Cardiac fibroblast (primary cell): ENCODE data around the gene TTL.
"Not testable (repeated sequence)": the region's sequence is repeated elsewhere in the genome, so short reads cannot be mapped to it uniquely, and the experiment has no call there.

ENCODE experiments used
- DNase-seq, 2 donors: peaks; one replicate each; pipeline versions ENCODE4 v3.0.0 to v3.0.0-alpha.2; 2010; ENCODE audit warnings: low read depth in 2 of 2
- H3K4me3 ChIP-seq, 2 donors: replicated peaks in 1 of 2; 1 replicate in 1 of 2; 2 replicates in 1 of 2; pipeline ENCODE4 v1.5.1; 2011; ENCODE audit warnings: low read depth in 2 of 2, low read length in 2 of 2, mild to moderate bottlenecking in 2 of 2, moderate library complexity in 1 of 2
- TF ChIP-seq, protein P1 (sequence below): IDR thresholded peaks from one replicate; pipeline ENCODE4 v1.5.1; 2011; ENCODE audit warnings: low read depth, mild to moderate bottlenecking, low read length, inconsistent platforms

TTL gene

GRCh38 chr2:112493048-112493447 is 11.1 kb downstream of the TTL start:
- peak in 1 of 2 donors; percentile 17 for DNase-seq
- TF ChIP-seq, protein P1, sequence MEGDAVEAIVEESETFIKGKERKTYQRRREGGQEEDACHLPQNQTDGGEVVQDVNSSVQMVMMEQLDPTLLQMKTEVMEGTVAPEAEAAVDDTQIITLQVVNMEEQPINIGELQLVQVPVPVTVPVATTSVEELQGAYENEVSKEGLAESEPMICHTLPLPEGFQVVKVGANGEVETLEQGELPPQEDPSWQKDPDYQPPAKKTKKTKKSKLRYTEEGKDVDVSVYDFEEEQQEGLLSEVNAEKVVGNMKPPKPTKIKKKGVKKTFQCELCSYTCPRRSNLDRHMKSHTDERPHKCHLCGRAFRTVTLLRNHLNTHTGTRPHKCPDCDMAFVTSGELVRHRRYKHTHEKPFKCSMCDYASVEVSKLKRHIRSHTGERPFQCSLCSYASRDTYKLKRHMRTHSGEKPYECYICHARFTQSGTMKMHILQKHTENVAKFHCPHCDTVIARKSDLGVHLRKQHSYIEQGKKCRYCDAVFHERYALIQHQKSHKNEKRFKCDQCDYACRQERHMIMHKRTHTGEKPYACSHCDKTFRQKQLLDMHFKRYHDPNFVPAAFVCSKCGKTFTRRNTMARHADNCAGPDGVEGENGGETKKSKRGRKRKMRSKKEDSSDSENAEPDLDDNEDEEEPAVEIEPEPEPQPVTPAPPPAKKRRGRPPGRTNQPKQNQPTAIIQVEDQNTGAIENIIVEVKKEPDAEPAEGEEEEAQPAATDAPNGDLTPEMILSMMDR = no peak
- no peak overlapping the region for H3K4me3 ChIP-seq

DNA sequence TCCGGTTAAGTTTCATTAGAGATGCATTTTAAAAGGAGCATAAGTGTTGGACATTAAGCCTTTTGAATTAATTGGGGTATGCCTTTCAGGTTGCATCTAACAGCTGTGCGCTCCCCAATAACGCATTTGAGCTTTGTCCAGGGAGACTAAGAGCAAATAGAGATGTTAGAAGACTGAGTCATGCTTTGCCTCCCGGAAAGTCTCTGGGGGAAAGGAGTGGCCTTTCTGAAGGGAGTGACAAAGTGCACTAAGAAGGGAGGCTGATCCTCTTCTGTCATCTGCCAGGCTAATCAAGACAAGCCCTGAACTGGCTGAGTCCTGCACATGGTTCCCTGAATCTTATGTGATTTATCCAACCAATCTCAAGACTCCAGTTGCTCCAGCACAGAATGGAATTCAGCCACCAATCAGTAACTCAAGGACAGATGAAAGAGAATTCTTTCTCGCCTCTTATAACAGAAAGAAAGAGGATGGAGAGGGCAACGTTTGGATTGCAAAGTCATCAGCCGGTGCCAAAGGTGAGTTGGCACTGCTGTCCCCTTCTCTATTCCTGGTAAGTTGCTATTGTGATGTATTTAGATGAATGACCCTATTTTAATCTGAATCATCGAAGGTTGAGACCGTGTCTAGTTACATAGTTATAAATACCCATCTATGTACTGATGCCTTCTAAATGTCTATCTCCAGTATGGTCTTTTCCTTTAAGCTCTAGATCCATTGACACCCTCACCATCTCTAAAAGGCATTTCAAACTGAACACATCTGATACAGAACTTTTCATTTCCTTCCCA is 12.1 kb downstream of the TTL start:
- peak; percentile 56 to 83 for DNase-seq
- H3K4me3 ChIP-seq = no peak overlapping the region
- TF ChIP-seq, protein P1 = no peak

DNA sequence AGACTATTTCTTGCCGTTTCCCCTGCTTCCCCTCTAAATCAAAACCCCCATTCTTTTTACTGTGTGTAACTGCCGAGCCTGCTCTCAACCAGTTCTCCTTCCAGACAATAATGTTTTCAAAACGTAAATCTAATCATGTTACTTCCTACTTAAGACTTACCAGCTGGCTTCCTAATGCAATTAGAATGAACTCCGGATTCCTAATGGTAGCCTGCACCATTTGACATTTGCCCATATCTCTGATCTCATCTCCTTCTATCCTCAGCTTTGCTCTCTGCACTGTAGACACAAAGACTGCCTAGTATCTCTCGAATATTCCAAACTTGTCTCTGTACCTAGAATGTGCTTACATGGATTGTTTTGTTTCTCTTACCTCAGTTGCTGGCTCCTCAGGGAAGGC is 12.9 kb downstream of the TTL start:
- no peak overlapping the region for H3K4me3 ChIP-seq
- TF ChIP-seq, protein P1 = no peak
- no peak for DNase-seq

DNA sequence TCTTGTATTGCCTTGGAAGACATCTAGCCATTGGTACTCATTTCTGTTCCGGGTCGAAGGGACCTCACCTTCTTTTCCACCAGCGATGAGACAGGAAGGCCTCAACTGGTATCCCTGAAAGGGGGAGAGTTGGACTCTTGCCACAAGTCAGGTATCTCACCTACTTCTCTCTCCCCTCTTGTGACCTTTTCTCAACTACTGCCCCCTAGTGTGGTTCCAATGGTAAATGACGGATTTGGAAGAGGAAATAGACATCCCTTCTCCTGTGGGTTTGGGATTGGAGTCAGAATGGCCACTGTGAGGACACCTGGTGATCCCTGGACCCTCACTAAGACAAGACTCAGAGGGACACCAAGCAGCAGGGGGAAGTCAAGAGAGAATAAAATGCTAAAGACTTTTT is 13.9 kb downstream of the TTL start:
- H3K4me3 ChIP-seq, DNase-seq: not testable (repeated sequence)

DNA sequence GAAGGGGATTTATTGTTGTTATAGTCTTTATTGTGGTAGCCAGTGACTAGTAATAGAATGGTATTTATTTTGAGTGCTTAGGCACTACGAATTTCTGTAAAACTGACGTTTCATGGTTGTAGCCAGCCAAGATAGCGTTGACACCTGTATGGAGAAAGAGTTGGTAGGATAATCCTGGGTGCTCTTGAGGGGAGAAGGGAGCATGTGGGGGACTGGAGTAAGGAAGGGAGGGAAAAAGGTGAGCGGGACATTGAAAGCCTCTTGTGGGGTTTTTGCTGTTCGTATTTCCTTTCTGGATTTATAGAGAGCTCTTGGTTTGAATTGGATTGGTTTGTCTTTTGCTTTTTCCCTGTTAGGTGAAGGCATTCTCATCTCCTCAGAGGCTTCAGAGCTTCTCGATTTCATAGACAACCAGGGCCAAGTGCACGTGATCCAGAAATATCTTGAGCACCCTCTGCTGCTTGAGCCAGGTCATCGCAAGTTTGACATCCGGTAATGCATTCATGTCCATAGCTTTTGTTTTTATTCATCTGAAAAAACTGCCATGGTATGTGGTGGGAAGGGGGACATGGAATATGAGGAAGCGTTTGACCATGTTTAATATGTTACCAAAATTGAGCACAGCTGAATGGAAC is 19.0 kb downstream of the TTL start:
- peak; percentile 62 to 67 for DNase-seq
- H3K4me3 ChIP-seq = not testable (repeated sequence)
- TF ChIP-seq, protein P1 = peak; percentile 40

DNA sequence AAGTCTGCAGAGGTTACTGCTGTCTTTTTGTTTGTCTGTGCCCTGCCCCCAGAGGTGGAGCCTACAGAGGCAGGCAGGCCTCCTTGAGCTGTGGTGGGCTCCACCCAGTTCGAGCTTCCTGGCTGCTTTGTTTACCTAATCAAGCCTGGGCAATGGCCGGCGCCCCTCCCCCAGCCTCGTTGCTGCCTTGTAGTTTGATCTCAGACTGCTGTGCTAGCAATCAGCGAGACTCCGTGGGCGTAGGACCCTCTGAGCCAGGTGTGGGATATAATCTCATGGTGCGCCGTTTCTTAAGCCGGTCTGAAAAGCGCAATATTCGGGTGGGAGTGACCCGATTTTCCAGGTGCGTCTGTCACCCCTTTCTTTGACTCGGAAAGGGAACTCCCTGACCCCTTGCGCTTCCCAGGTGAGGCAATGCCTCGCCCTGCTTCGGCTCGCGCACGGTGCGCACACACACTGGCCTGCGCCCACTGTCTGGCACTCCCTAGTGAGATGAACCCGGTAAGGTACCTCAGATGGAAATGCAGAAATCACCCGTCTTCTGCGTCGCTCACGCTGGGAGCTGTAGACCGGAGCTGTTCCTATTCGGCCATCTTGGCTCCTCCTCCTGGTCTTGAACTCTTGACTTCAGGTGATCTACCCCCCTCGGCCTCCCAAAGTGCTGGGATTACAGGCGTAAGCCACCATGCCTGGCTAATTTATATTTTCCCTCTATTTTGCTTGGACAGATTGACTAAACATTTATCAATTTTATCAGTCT is 27.5 kb downstream of the TTL start:
- H3K4me3 ChIP-seq, DNase-seq: not testable (repeated sequence)

- H3K4me3 ChIP-seq = no peak overlapping the region
- TF ChIP-seq, protein P1 = no peak
- DNase-seq = no peak
Observed at GRCh38 chr2:112516801-112517200, 34.8 kb downstream of the TTL start.
